HepG2 (cell line): ENCODE data around the gene TPPP2. TPM values are rescaled to one million over a fixed set of nuclear protein-coding genes. Genes with fewer than 3 reads are reported as not detected.

Experiments
- CC2D1A ChIP-seq: sonication (generic); formaldehyde crosslinking; IDR thresholded peaks from 2 replicates; pipeline ENCODE4 v1.8.1; 2023; ENCODE audit warnings: mild to moderate bottlenecking, missing genetic modification reagents
- CEBPZ ChIP-seq: IDR thresholded peaks from 2 replicates; pipeline ENCODE4 v1.6.1; 2012; ENCODE audit warnings: low read length, improper control_type of control experiment
- CHD2 ChIP-seq: IDR thresholded peaks from 2 replicates; pipeline ENCODE4 v1.6.1; 2011; ENCODE audit warnings: low read depth, low read length, improper control_type of control experiment
- EHMT2 ChIP-seq: fragments of 200-600 bp; sonication (generic); IDR thresholded peaks from 2 replicates; pipeline ENCODE4 v1.7.0; 2017; ENCODE audit warnings: antibody characterized with exemption, low read depth, low read length, borderline replicate concordance
- ELF3 ChIP-seq: IDR thresholded peaks from 2 replicates; pipeline ENCODE4 v1.6.1; 2016; ENCODE audit warnings: missing genetic modification reagents, missing compliant biosample characterization
- HES4 ChIP-seq: sonication (generic); formaldehyde crosslinking; IDR thresholded peaks from 2 replicates; pipeline ENCODE4 v1.9.0; 2021; ENCODE audit warnings: mild to moderate bottlenecking, missing genetic modification reagents, borderline replicate concordance
- HMG20A ChIP-seq: IDR thresholded peaks from 2 replicates; pipeline ENCODE4 v1.6.1; 2016; ENCODE audit warnings: borderline replicate concordance
- MIER2 ChIP-seq: IDR thresholded peaks from 2 replicates; pipeline ENCODE4 v1.6.1; 2016; ENCODE audit warnings: missing biosample characterization, missing genetic modification reagents
- MTERF4 ChIP-seq: sonication (generic); formaldehyde crosslinking; IDR thresholded peaks from 2 replicates; pipeline ENCODE4 v1.8.0; 2023; ENCODE audit warnings: mild to moderate bottlenecking, missing genetic modification reagents
- PAWR ChIP-seq: sonication (generic); formaldehyde crosslinking; IDR thresholded peaks from 2 replicates; pipeline ENCODE4 v1.4.0; 2020; ENCODE audit warnings: missing genetic modification reagents, mild to moderate bottlenecking, borderline replicate concordance
- REPIN1 ChIP-seq: sonication (generic); formaldehyde crosslinking; IDR thresholded peaks from 2 replicates; pipeline ENCODE4 v1.8.0; 2022; ENCODE audit warnings: missing genetic modification reagents, low read depth, mild to moderate bottlenecking, borderline replicate concordance
- RFXAP ChIP-seq: sonication (generic); formaldehyde crosslinking; IDR thresholded peaks from 2 replicates; pipeline ENCODE4 v1.4.0; 2020; ENCODE audit warnings: missing genetic modification reagents, borderline replicate concordance
- SMAD9 ChIP-seq: sonication (generic); formaldehyde crosslinking; IDR thresholded peaks from 2 replicates; pipeline ENCODE4 v1.5.1; 2020; ENCODE audit warnings: mild to moderate bottlenecking, missing genetic modification reagents
- SSRP1 ChIP-seq: IDR thresholded peaks from 2 replicates; pipeline ENCODE4 v1.6.1; 2016; ENCODE audit warnings: control low read depth
- TCF12 ChIP-seq, 2 experiments: fragments of 450-650 bp in 1 of 2; sonication (generic) in 1 of 2; formaldehyde crosslinking in 1 of 2; IDR thresholded peaks; 2 replicates each; pipeline versions ENCODE4 v1.6.1 to v1.8.0; 2017 to 2022; ENCODE audit warnings: antibody characterized with exemption in 1 of 2, mild to moderate bottlenecking in 1 of 2, missing genetic modification reagents in 1 of 2, moderate library complexity in 1 of 2
- ZNF24 ChIP-seq: fragments of 450-650 bp; IDR thresholded peaks from 2 replicates; pipeline ENCODE4 v1.6.1; 2017; ENCODE audit warnings: antibody characterized with exemption, mild to moderate bottlenecking
- ZNF260 ChIP-seq: sonication (generic); formaldehyde crosslinking; IDR thresholded peaks from 2 replicates; pipeline ENCODE4 v1.4.0; 2020; ENCODE audit warnings: missing genetic modification reagents, low read depth, mild to moderate bottlenecking, borderline replicate concordance
- ZNF34 ChIP-seq: sonication (generic); formaldehyde crosslinking; IDR thresholded peaks from 2 replicates; pipeline ENCODE4 v1.4.0; 2020; ENCODE audit warnings: mild to moderate bottlenecking, missing genetic modification reagents, borderline replicate concordance
- ZNF414 ChIP-seq: sonication (generic); formaldehyde crosslinking; IDR thresholded peaks from 2 replicates; pipeline ENCODE4 v1.5.0; 2020; ENCODE audit warnings: missing genetic modification reagents
- ZNF484 ChIP-seq: sonication (generic); formaldehyde crosslinking; IDR thresholded peaks from 2 replicates; pipeline ENCODE4 v1.5.1; 2020; ENCODE audit warnings: mild to moderate bottlenecking, low read depth, missing genetic modification reagents, borderline replicate concordance
- ZNF570 ChIP-seq: sonication (generic); formaldehyde crosslinking; IDR thresholded peaks from 2 replicates; pipeline ENCODE4 v1.4.0; 2020; ENCODE audit warnings: mild to moderate bottlenecking, missing genetic modification reagents, borderline replicate concordance
- ZNF777 ChIP-seq: sonication (generic); formaldehyde crosslinking; IDR thresholded peaks from 2 replicates; pipeline ENCODE4 v1.4.0; 2020; ENCODE audit warnings: missing genetic modification reagents
- polyA plus RNA-seq, 8 experiments: library from polyadenylated mRNA; depleted of rRNA in 3 of 8; stranded (reverse) in 7 of 8; unstranded in 1 of 8; fragments of >200 nt; fragmentation: Illumina TruSeq in 4 of 8; extraction: Trizol in 4 of 8; gene quantifications; 2 replicates each; pipeline versions ENCODE4 v1.2.1 to v1.2.3, GENCODE V29; 2011 to 2016; ENCODE audit warnings: low read depth in 4 of 8, missing spikeins in 1 of 8, mixed read lengths in 1 of 8; ENCODE audit not compliant: insufficient read depth in 1 of 8
- total RNA-seq, 5 experiments: library from RNA; depleted of rRNA; stranded (reverse); fragments of >200 nt; fragmentation: Illumina TruSeq; extraction: Trizol; gene quantifications; 2 replicates each; pipeline ENCODE4 v1.2.3, GENCODE V29; 2016; ENCODE audit warnings: low read depth in 1 of 5

Gene TPPP2
- total and polyA plus RNA-seq, 2 of the 13 experiments (the other 11 are each of a cell fraction or from before 2014, with no cell fraction given), result 0.58 to 4.2 TPM

GRCh38 chr14:21054123-21054767 lies 24.2 kb downstream of the TPPP2 start (continued):
- no peak for TF ChIP-seq CEBPZ
- peak; percentile 94 for TF ChIP-seq RFXAP (CRISPR knock-in tag)
- peak; percentile 78; the same call in 1 of the 2 replicates for TF ChIP-seq MIER2 (CRISPR knock-in tag)
- TF ChIP-seq ZNF484 (CRISPR knock-in tag), result no peak
- 0 out of 2 replicates have a peak, but pooled peaks have one; percentile 29 for TF ChIP-seq SSRP1 (CRISPR knock-in tag)
- peak; percentile 80; the same call in 1 of the 2 replicates for TF ChIP-seq HMG20A (CRISPR knock-in tag)
- TF ChIP-seq ZNF777 (CRISPR knock-in tag), result peak; percentile 30; the same call in 1 of the 2 replicates
- TF ChIP-seq ZNF260 (CRISPR knock-in tag), result no peak
- TF ChIP-seq CHD2, result 0 out of 2 replicates have a peak, but pooled peaks have one; percentile 23
- no peak for TF ChIP-seq SMAD9 (CRISPR knock-in tag)
- TF ChIP-seq HES4 (CRISPR knock-in tag), result no peak
- peak; percentile 61; the same call in 1 of the 2 replicates for TF ChIP-seq ZNF570 (CRISPR knock-in tag)
- no peak for TF ChIP-seq PAWR (CRISPR knock-in tag)
- TF ChIP-seq REPIN1, result peak; percentile 91
- no peak for TF ChIP-seq ZNF24
- peak; percentile 79; the same call in 1 of the 2 replicates for TF ChIP-seq EHMT2
- TF ChIP-seq ZNF34 (CRISPR knock-in tag), result peak; percentile 81; the same call in 1 of the 2 replicates
- TF ChIP-seq ZNF414 (CRISPR knock-in tag), result peak; percentile 73; the same call in 1 of the 2 replicates
- TF ChIP-seq ELF3 (CRISPR knock-in tag), result peak; percentile 99
- TF ChIP-seq CC2D1A, result no peak
- TF ChIP-seq MTERF4 (CRISPR knock-in tag), result peak; percentile 76; the same call in 1 of the 2 replicates
- TF ChIP-seq TCF12 (IDR thresholded peaks at IDR 0.05), result no peak
- TF ChIP-seq TCF12 (CRISPR knock-in tag; IDR thresholded peaks at IDR 0.05), result peak; percentile 97
